NCI-H1105 treated with DMSO at 0.1 percent for 48 hours (cell line): ENCODE data around the gene ADM2.

Experiments used
- DNase-seq: peaks from one replicate; lab custom pipeline; 2025; lab: John Stamatoyannopoulos, UW

The ADM2 gene

GRCh38 chr22:50485221-50486131, 4.1 kb downstream of the ADM2 start:
- DNase-seq: peak; percentile 24

GRCh38 chr22:50486561-50487289, 5.4 kb downstream of the ADM2 start, which contains the start of gene MIOX:
Gene MIOX (plus strand): TSS chr22:50486859. CDS start chr22:50486898, 39 bp downstream.
- no peak for DNase-seq

GRCh38 chr22:50487290-50488005, 6.1 kb downstream of the ADM2 start:
- DNase-seq: no peak

GRCh38 chr22:50488006-50488677, 6.8 kb downstream of the ADM2 start:
- DNase-seq: no peak

- no peak for DNase-seq
Observed at GRCh38 chr22:50488886-50489285, 7.5 kb downstream of the ADM2 start.

GRCh38 chr22:50489363-50490243, 8.3 kb downstream of the ADM2 start:
- no peak for DNase-seq

- no peak for DNase-seq
Observed at GRCh38 chr22:50490531-50491308, 9.4 kb downstream of the ADM2 start.

GRCh38 chr22:50497093-50497492, 15.8 kb downstream of the ADM2 start:
- DNase-seq: no peak

- DNase-seq: peak; percentile 75
Observed at GRCh38 chr22:50498322-50498890, 17.1 kb downstream of the ADM2 start.

- DNase-seq: no peak
Observed at GRCh38 chr22:50500452-50500851, 19.1 kb downstream of the ADM2 start.

- no peak for DNase-seq
Observed at GRCh38 chr22:50502096-50502495, 20.8 kb downstream of the ADM2 start.

- no peak for DNase-seq
Observed at GRCh38 chr22:50502628-50503474, 21.5 kb downstream of the ADM2 start.

GRCh38 chr22:50503475-50504145, 22.3 kb downstream of the ADM2 start:
- no peak for DNase-seq

GRCh38 chr22:50504369-50505211, 23.2 kb downstream of the ADM2 start:
- DNase-seq: no peak

- no peak for DNase-seq
Observed at GRCh38 chr22:50505276-50505775, 24.0 kb downstream of the ADM2 start.

- no peak for DNase-seq
Observed at GRCh38 chr22:50505776-50506610, 24.6 kb downstream of the ADM2 start.
